Endothelial cell of umbilical vein (primary cell): ENCODE data around the gene GLRB. TPM values are rescaled to one million over a fixed set of nuclear protein-coding genes. Genes with fewer than 3 reads are reported as not detected.

Source experiments
- BruUV-seq: library from RNA; stranded (reverse); fragments of 400-500 nt; replicated peaks from 2 replicates; lab custom pipeline; 2021; lab: Mats Ljungman, UMichigan
- CTCF ChIA-PET: fragments of 300-600, 350-600 bp; sonication (Branson Sonifier 250); formaldehyde crosslinking; loops from one replicate; lab custom pipeline; 2021; ENCODE audit warnings: antibody characterized with exemption, inconsistent platforms; lab: Charles Lee
- POLR2A ChIA-PET: fragments of 300-600, 350-600 bp; sonication (Branson Sonifier 250); formaldehyde crosslinking; loops from one replicate; lab custom pipeline; 2021; ENCODE audit warnings: antibody characterized with exemption, inconsistent platforms; lab: Charles Lee
- DNase-seq: peaks from one replicate; pipeline ENCODE4 v3.0.0-alpha.2; 2011; ENCODE audit warnings: low read depth, low spot score
- FAIRE-seq: peaks from 2 replicates; lab custom pipeline; 2011; peaks lifted over from hg19 to GRCh38; lab: Jason Lieb, UNC
- H2AFZ ChIP-seq: 2 replicates; pipeline ENCODE4 v1.6.0; 2012; ENCODE audit warnings: low read depth, low read length, control low read depth, inconsistent platforms
- H3K27ac ChIP-seq: 2 replicates; pipeline ENCODE4 v1.5.1; 2011; ENCODE audit warnings: low read depth, mild to moderate bottlenecking, control low read depth, low read length, moderate library complexity; ENCODE audit not compliant: insufficient read depth
- H3K27me3 ChIP-seq, 2 experiments: 2 replicates each; pipeline versions ENCODE4 v1.6.0 to v1.6.1; 2011; ENCODE audit warnings: low read length in 2 of 2, mixed read lengths in 1 of 2; ENCODE audit not compliant: control insufficient read depth in 2 of 2, insufficient read depth in 2 of 2
- H3K36me3 ChIP-seq, 2 experiments: 2 replicates in 1 of 2; 3 replicates in 1 of 2; pipeline ENCODE4 v1.5.1; 2011; ENCODE audit warnings: low read length in 2 of 2, mild to moderate bottlenecking in 1 of 2, moderate library complexity in 1 of 2; ENCODE audit not compliant: control insufficient read depth in 2 of 2, insufficient read depth in 2 of 2; ENCODE audit errors: extremely low read depth in 1 of 2
- H3K4me1 ChIP-seq: 3 replicates; pipeline ENCODE4 v1.5.1; 2011; ENCODE audit warnings: mild to moderate bottlenecking, low read length; ENCODE audit not compliant: control insufficient read depth, insufficient read depth; ENCODE audit errors: extremely low read depth
- H3K4me2 ChIP-seq: 2 replicates; pipeline ENCODE4 v1.6.1; 2011; ENCODE audit warnings: low read length, control low read depth, mixed read lengths; ENCODE audit not compliant: insufficient read depth
- H3K4me3 ChIP-seq, 3 experiments: fragments of 200-600 bp in 1 of 3; sonication (generic), shearing (Covaris generic) in 1 of 3; replicated peaks in 1 of 3; 2 replicates each; pipeline ENCODE4 v1.5.1; 2011 to 2016; ENCODE audit warnings: control low read depth in 3 of 3, low read length in 3 of 3, mild to moderate bottlenecking in 2 of 3, inconsistent platforms in 1 of 3, low read depth in 1 of 3, moderate library complexity in 1 of 3; ENCODE audit not compliant: insufficient read depth in 1 of 3
- H3K79me2 ChIP-seq: 2 replicates; pipeline ENCODE4 v1.6.0; 2012; ENCODE audit warnings: low read length, inconsistent platforms; ENCODE audit not compliant: control insufficient read depth, insufficient read depth
- H3K9ac ChIP-seq: replicated peaks from 2 replicates; pipeline ENCODE3; 2011; ENCODE audit warnings: low read length, control low read depth; ENCODE audit not compliant: insufficient read depth; ENCODE audit errors: extremely low read depth
- H3K9me1 ChIP-seq: replicated peaks from 3 replicates; pipeline ENCODE4 v1.6.0; 2011; ENCODE audit warnings: mild to moderate bottlenecking, low read length; ENCODE audit not compliant: control insufficient read depth, insufficient read depth; ENCODE audit errors: extremely low read depth
- H3K9me3 ChIP-seq: replicated peaks from 2 replicates; pipeline ENCODE4 v1.5.1; 2012; ENCODE audit warnings: low read length, inconsistent platforms; ENCODE audit not compliant: control insufficient read depth, insufficient read depth
- H4K20me1 ChIP-seq: replicated peaks from 2 replicates; pipeline ENCODE3; 2011; ENCODE audit warnings: mild to moderate bottlenecking, low read length; ENCODE audit not compliant: control insufficient read depth, insufficient read depth; ENCODE audit errors: extremely low read depth
- CTCF ChIP-seq, 2 donors: IDR thresholded peaks; 1 replicate in 1 of 2; 2 replicates in 1 of 2; pipeline ENCODE4 v1.5.1; 2011; ENCODE audit warnings: low read length in 2 of 2, mild to moderate bottlenecking in 2 of 2, moderate library complexity in 2 of 2, control low read depth in 1 of 2, inconsistent platforms in 1 of 2, low read depth in 1 of 2; ENCODE audit not compliant: insufficient read depth in 1 of 2; ENCODE audit errors: extremely low read depth in 1 of 2
- EZH2 ChIP-seq: IDR thresholded peaks from 2 replicates; pipeline ENCODE4 v1.6.1; 2012; ENCODE audit warnings: borderline replicate concordance, low read depth, mild to moderate bottlenecking, moderate library complexity, low read length, inconsistent platforms; ENCODE audit not compliant: severe bottlenecking
- FOS ChIP-seq: IDR thresholded peaks from 2 replicates; pipeline ENCODE4 v1.6.1; 2011; ENCODE audit warnings: mild to moderate bottlenecking, low read length, moderate library complexity, borderline replicate concordance; ENCODE audit not compliant: insufficient read depth
- GATA2 ChIP-seq: IDR thresholded peaks from 2 replicates; pipeline ENCODE4 v1.7.0; 2011; ENCODE audit warnings: low read depth, mild to moderate bottlenecking, moderate library complexity, mixed read lengths, low read length; ENCODE audit not compliant: insufficient read length, insufficient read depth
- JUN ChIP-seq: IDR thresholded peaks from 2 replicates; pipeline ENCODE4 v1.6.1; 2011; ENCODE audit warnings: borderline replicate concordance, low read depth; ENCODE audit not compliant: insufficient read length, insufficient read depth
- MAX ChIP-seq: IDR thresholded peaks from 2 replicates; pipeline ENCODE4 v1.6.1; 2011; ENCODE audit not compliant: insufficient read depth, insufficient read length
- MYC ChIP-seq: IDR thresholded peaks from one replicate; pipeline ENCODE4 v1.6.1; 2011; ENCODE audit warnings: mild to moderate bottlenecking, low read depth, low read length
- POLR2A ChIP-seq: IDR thresholded peaks from 2 replicates; pipeline ENCODE4 v1.6.1; 2012; ENCODE audit warnings: low read depth, mild to moderate bottlenecking, control low read depth, low read length
- dilution Hi-C: fragments of 300-500 bp; cut with MboI; formaldehyde crosslinking; loops from one replicate; pipeline ENCODE4 v1.15.0; 2019; ENCODE audit warnings: low sequenced_read_pairs; ENCODE audit not compliant: extremely low pct_ligation_motif_present
- intact Hi-C: fragments of 100-400 bp; cut with micrococcal nuclease; formaldehyde crosslinking; loops from one replicate; pipeline ENCODE4 v1.10.0; 2022
- polyA plus RNA-seq, 4 experiments: library from polyadenylated mRNA; depleted of rRNA in 3 of 4; stranded (reverse) in 3 of 4; unstranded in 1 of 4; fragments of >200 nt; gene quantifications; 2 replicates each; pipeline versions ENCODE4 v1.2.1 to v1.2.3, GENCODE V29; 2011 to 2012; ENCODE audit warnings: missing spikeins in 1 of 4
- total RNA-seq: library from RNA; stranded (reverse); gene quantifications from 2 replicates; pipeline ENCODE4 v1.2.3, GENCODE V29; 2021

Gene GLRB
- total and polyA plus RNA-seq, 2 donors (not counting 3 experiments of a cell fraction or from before 2014, with no cell fraction given) = 3.8 to 5.7 TPM

- Histone ChIP-seq H3K79me2 (no peaks in the 10 kb centered on the region), H3K27me3 (peaks cover 28 to 45% of the 10 kb centered on the region in 2 experiments), H3K9me1 (no peaks in the 10 kb centered on the region), H3K27ac (no peak within 1 kb of the TSS), H3K4me3 (peak within 1 kb of the TSS in 2 of 3 experiments; percentile 11 to 22), H3K4me1 (peaks cover 7% of the 10 kb centered on the region), H3K36me3 (no peaks in the 10 kb centered on the region), H2AFZ (no peak within 1 kb of the TSS), H3K9ac (no peak within 1 kb of the TSS), H3K4me2 (peak within 1 kb of the TSS; percentile 63), H4K20me1 (peaks cover 3% of the 10 kb centered on the region), H3K9me3 (no peaks in the 10 kb centered on the region)
- ChIA-PET CTCF (interaction anchor here (1.0 to 3.1 kb wide), 10 partner anchors 12 to 1267 kb away, joined by 3 to 41 read pairs (median 4); partner anchors contain the start of gene CTSO), POLR2A (interaction anchor here (0.6 kb wide), 1 partner anchor 395 kb away, joined by 3 read pairs; no protein-coding TSS in a partner anchor)
- FAIRE-seq (no peak), DNase-seq (peak; percentile 69)
- dilution Hi-C loops = no loop called here
- no peak for TF ChIP-seq FOS
- TF ChIP-seq EZH2 = no peak
- no peak for TF ChIP-seq CTCF (IDR thresholded peaks at IDR 0.05; ENCODE audit: extremely low read depth in 1 of 2, insufficient read depth in 1 of 2, low read depth in 1 of 2, low read length in 2 of 2)
- TF ChIP-seq MYC = no peak
- no peak for TF ChIP-seq JUN
- no peak for TF ChIP-seq GATA2
- no peak for TF ChIP-seq MAX
- no peak for TF ChIP-seq POLR2A
- intact Hi-C loops = loop anchor here (1.0 to 5.0 kb wide), 2 partner anchors 482 to 952 kb away; no protein-coding TSS in a partner anchor
- no TSS peak for BruUV-seq
Observed at GRCh38 chr4:157220371-157220881, 144.5 kb downstream of the GLRB start, which contains the start of gene GRIA2. TSS of gene GRIA2 (plus strand) at chr4:157220728. CDS start at chr4:157221043, 315 bp downstream.
